PFSK-1 (cell line): ENCODE measurements around the gene S100A12.

Experiments
- FOXP2 ChIP-seq: optimal IDR thresholded peaks from 2 replicates; pipeline ENCODE3; 2011; ENCODE audit warnings: borderline replicate concordance, control low read depth, inconsistent platforms; ENCODE audit not compliant: insufficient read depth; ENCODE audit errors: extremely low read length, extremely low read depth
- POLR2AphosphoS5 ChIP-seq: IDR thresholded peaks from 2 replicates; pipeline ENCODE4 v1.6.1; 2012; ENCODE audit warnings: low read depth, mild to moderate bottlenecking, control low read depth, low read length, moderate library complexity
- REST ChIP-seq, 2 experiments: IDR thresholded peaks; 2 replicates each; pipeline versions ENCODE4 v1.6.1 to v1.8.0; 2011 to 2012; ENCODE audit warnings: low read depth in 2 of 2, low read length in 2 of 2, control low read depth in 1 of 2, inconsistent platforms in 1 of 2, mild to moderate bottlenecking in 1 of 2, moderate library complexity in 1 of 2; ENCODE audit not compliant: insufficient read depth in 1 of 2
- SIN3A ChIP-seq: IDR thresholded peaks from 2 replicates; pipeline ENCODE4 v1.6.1; 2012; ENCODE audit warnings: mild to moderate bottlenecking, low read length, moderate library complexity, borderline replicate concordance; ENCODE audit not compliant: insufficient read depth
- TAF1 ChIP-seq: IDR thresholded peaks from 2 replicates; pipeline ENCODE4 v1.6.1; 2012; ENCODE audit warnings: low read length, control low read depth, borderline replicate concordance; ENCODE audit not compliant: insufficient read depth

S100A12 gene

GRCh38 chr1:153389973-153390879 lies 14.8 kb upstream of the S100A12 start:
- TF ChIP-seq POLR2AphosphoS5 (no peak), FOXP2 (no peak), TAF1 (no peak), SIN3A (no peak), REST (IDR thresholded peaks at IDR 0.05; ENCODE audit: insufficient read depth in 1 of 2, low read depth in 2 of 2, low read length in 2 of 2) (no peak)

GRCh38 chr1:153389401-153389800 lies 14.0 kb upstream of the S100A12 start:
- no peak for TF ChIP-seq REST (IDR thresholded peaks at IDR 0.05; ENCODE audit: insufficient read depth in 1 of 2, low read depth in 2 of 2, low read length in 2 of 2)
- no peak for TF ChIP-seq POLR2AphosphoS5
- TF ChIP-seq SIN3A, result no peak
- no peak for TF ChIP-seq FOXP2
- TF ChIP-seq TAF1, result no peak

GRCh38 chr1:153387785-153388184 lies 12.4 kb upstream of the S100A12 start:
- TF ChIP-seq REST (IDR thresholded peaks at IDR 0.05; ENCODE audit: insufficient read depth in 1 of 2, low read depth in 2 of 2, low read length in 2 of 2), result no peak
- no peak for TF ChIP-seq POLR2AphosphoS5
- TF ChIP-seq SIN3A, result no peak
- no peak for TF ChIP-seq FOXP2
- TF ChIP-seq TAF1, result no peak

GRCh38 chr1:153387001-153387400 lies 11.6 kb upstream of the S100A12 start:
- TF ChIP-seq TAF1 (no peak), FOXP2 (no peak), POLR2AphosphoS5 (no peak), SIN3A (no peak), REST (IDR thresholded peaks at IDR 0.05; ENCODE audit: insufficient read depth in 1 of 2, low read depth in 2 of 2, low read length in 2 of 2) (no peak)
